GM12878 (cell line): ENCODE data around the gene SSNA1. TPM values are rescaled to one million over a fixed set of nuclear protein-coding genes. Genes with fewer than 3 reads are reported as not detected.

Experiments used
- ATAC-seq: fragments of 200-7000 bp; cut with Tn5 transposase; 3 replicates; pipeline ENCODE4 v1.9.1; 2020; ENCODE audit warnings: mild to moderate bottlenecking, moderate library complexity
- BruUV-seq: library from RNA; stranded (reverse); fragments of 400-500 nt; replicated peaks from 2 replicates; lab custom pipeline; 2021; lab: Mats Ljungman, UMichigan
- CTCF ChIA-PET: fragments of 300-600 bp; sonication (Branson Sonifier 250); formaldehyde crosslinking; extraction: SDS; loops from one replicate; lab custom pipeline; 2021; ENCODE audit warnings: inconsistent platforms; lab: Yijun Ruan, JAX
- POLR2A ChIA-PET: fragments of 350-600 bp; formaldehyde crosslinking; extraction: SDS; loops from one replicate; lab custom pipeline; 2021; ENCODE audit warnings: inconsistent platforms; lab: Charles Lee
- RAD21 ChIA-PET: fragments of 300-600 bp; sonication (Branson Sonifier 250); formaldehyde crosslinking; loops from one replicate; lab custom pipeline; 2023; ENCODE audit warnings: antibody characterized with exemption; ENCODE audit not compliant: unreplicated experiment; lab: Charles Lee
- SMC1A ChIA-PET: fragments of 300-600 bp; sonication (Branson Sonifier 250); formaldehyde crosslinking; loops from one replicate; lab custom pipeline; 2023; ENCODE audit not compliant: unreplicated experiment, uncharacterized antibody; lab: Charles Lee
- DNase-seq: peaks from one replicate; pipeline ENCODE4 v3.0.0-alpha.2; 2011; ENCODE audit warnings: low read depth, low spot score
- FAIRE-seq: peaks from 3 replicates; lab custom pipeline; 2011; peaks lifted over from hg19 to GRCh38; lab: Jason Lieb, UNC
- H2AFZ ChIP-seq: 2 replicates; pipeline ENCODE4 v1.6.0; 2011; ENCODE audit warnings: low read depth, low read length, control low read depth; ENCODE audit not compliant: control insufficient read depth
- H3K27ac ChIP-seq: 2 replicates; pipeline ENCODE4 v1.5.1; 2011; ENCODE audit warnings: control low read depth; ENCODE audit not compliant: control insufficient read depth, insufficient read depth
- H3K27me3 ChIP-seq, 2 experiments: replicated peaks in 1 of 2; 2 replicates each; pipeline versions ENCODE4 v1.6.0 to v1.6.1; 2011; ENCODE audit warnings: low read length in 1 of 2; ENCODE audit not compliant: control insufficient read depth in 2 of 2, insufficient read depth in 2 of 2
- H3K36me3 ChIP-seq, 2 experiments: 2 replicates each; pipeline ENCODE4 v1.5.1; 2011; ENCODE audit warnings: low read length in 1 of 2; ENCODE audit not compliant: control insufficient read depth in 2 of 2, insufficient read depth in 2 of 2
- H3K4me1 ChIP-seq: 2 replicates; pipeline ENCODE4 v1.6.1; 2011; ENCODE audit warnings: mild to moderate bottlenecking, low read length, moderate library complexity, mixed read lengths; ENCODE audit not compliant: control insufficient read depth, insufficient read depth
- H3K4me2 ChIP-seq: 2 replicates; pipeline ENCODE4 v1.6.0; 2011; ENCODE audit warnings: control low read depth; ENCODE audit not compliant: control insufficient read depth, insufficient read depth
- H3K4me3 ChIP-seq: fragments of 200-600 bp; sonication (generic); 2 replicates; pipeline ENCODE4 v1.5.1; 2016
- H3K79me2 ChIP-seq: 2 replicates; pipeline ENCODE4 v1.6.0; 2011; ENCODE audit warnings: low read length; ENCODE audit not compliant: control insufficient read depth, insufficient read depth
- H3K9ac ChIP-seq: 2 replicates; pipeline ENCODE4 v1.8.0; 2011; ENCODE audit warnings: low read length, control low read depth, mixed read lengths; ENCODE audit not compliant: control insufficient read depth, insufficient read depth
- H3K9me3 ChIP-seq: replicated peaks from 3 replicates; pipeline ENCODE4 v1.5.1; 2011; ENCODE audit warnings: mild to moderate bottlenecking, low read length; ENCODE audit not compliant: control insufficient read depth, insufficient read depth
- H4K20me1 ChIP-seq: 2 replicates; pipeline ENCODE4 v1.6.0; 2011; ENCODE audit not compliant: control insufficient read depth, insufficient read depth
- BMI1 ChIP-seq: fragments of 450-650 bp; IDR thresholded peaks from 2 replicates; pipeline ENCODE4 v1.6.1; 2016; ENCODE audit warnings: mild to moderate bottlenecking, moderate library complexity, borderline replicate concordance
- MEF2B ChIP-seq: fragments of 450-650 bp; IDR thresholded peaks from 2 replicates; pipeline ENCODE4 v1.6.1; 2018; ENCODE audit warnings: mild to moderate bottlenecking, moderate library complexity; ENCODE audit not compliant: partially characterized antibody, poor library complexity, severe bottlenecking
- SMARCA5 ChIP-seq: fragments of 450-650 bp; IDR thresholded peaks from 2 replicates; pipeline ENCODE4 v1.6.1; 2017; ENCODE audit warnings: mild to moderate bottlenecking
- WGBS: methylation state at CpG from one replicate; pipeline ENCODE4 v1.1.6; 2016; ENCODE audit warnings: low lambda C conversion rate; ENCODE audit not compliant: insufficient replicate concordance, insufficient coverage; ENCODE audit errors: missing lambda C conversion rate; 5-methylcytosine and 5-hydroxymethylcytosine counted together
- in situ Hi-C: fragments of 300-500 bp; cut with MboI; formaldehyde crosslinking; loops from 9 replicates; pipeline ENCODE4 v1.14.3; 2018; ENCODE audit warnings: mixed read lengths
- intact Hi-C: fragments of 100-400 bp; cut with micrococcal nuclease; formaldehyde crosslinking; loops from one replicate; pipeline ENCODE4 v1.14.2; 2022; ENCODE audit not compliant: unreplicated experiment
- polyA plus RNA-seq, 11 experiments: library from polyadenylated mRNA; depleted of rRNA in 4 of 11; unstranded in 6 of 11; stranded (reverse) in 5 of 11; fragments of >200 nt; fragmentation: Nextera tagmentation in 4 of 11; fragmentation: Illumina TruSeq in 1 of 11; extraction: Ambion mirVana in 4 of 11; extraction: Trizol in 1 of 11; gene quantifications; 1 replicate in 1 of 11; 2 replicates in 10 of 11; pipeline versions ENCODE4 v1.2.1 to v1.2.3, GENCODE V29; 2011 to 2016; ENCODE audit warnings: inconsistent platforms in 2 of 11, missing spikeins in 2 of 11, low read depth in 1 of 11
- total RNA-seq, 4 experiments: library from RNA; depleted of rRNA in 3 of 4; stranded (reverse); fragments of >200 nt in 3 of 4; fragmentation: Illumina TruSeq in 1 of 4; extraction: Trizol in 1 of 4; gene quantifications; 2 replicates each; pipeline versions ENCODE4 v1.2.1 to v1.2.3, GENCODE V29; 2013 to 2021

The SSNA1 gene
- total and polyA plus RNA-seq, 10 of the 15 experiments (the other 5 are each of a cell fraction or from before 2014, with no cell fraction given): 0.63 to 139 (median 78.0) TPM

- H3K4me3 ChIP-seq: no peak overlapping the region
- peaks cover 0 to 8% of the 10 kb centered on the region in 2 experiments; a peak in 3 of 4 replicates for H3K27me3 ChIP-seq
- intact Hi-C loops (no loop called here), in situ Hi-C loops (no loop called here)
- H2AFZ ChIP-seq: no peak overlapping the region
- TF ChIP-seq MEF2B (peak; percentile 86), SMARCA5 (no peak), BMI1 (no peak)
- no peak for FAIRE-seq
- H3K27ac ChIP-seq: no peak overlapping the region
- no peak overlapping the region for H3K9ac ChIP-seq
- ChIA-PET RAD21 (interaction anchor here (3.0 kb wide), 1 partner anchor 21 kb away, joined by 14 read pairs; no protein-coding TSS in a partner anchor), CTCF (interaction anchor here (1.4 kb wide), 1 partner anchor 125 kb away, joined by 4 read pairs; no protein-coding TSS in a partner anchor), POLR2A (interaction anchor here (0.5 to 4.4 kb wide), 11 partner anchors 13 to 86 kb away, joined by 3 to 37 read pairs (median 5); partner anchors contain the start of genes SSNA1 and TPRN), SMC1A (interaction anchor here (0.6 to 2.7 kb wide), 2 partner anchors 21 to 54 kb away, joined by 3 to 8 read pairs; no protein-coding TSS in a partner anchor)
- H3K36me3 ChIP-seq: no peaks in the 10 kb centered on the region
- no peak for ATAC-seq
- H3K79me2 ChIP-seq: no peaks in the 10 kb centered on the region
- no peak overlapping the region for H3K4me2 ChIP-seq
- H3K4me1 ChIP-seq: peaks cover 8% of the 10 kb centered on the region; the same call in 1 of the 2 replicates
- no peak for DNase-seq
- H3K9me3 ChIP-seq: no peaks in the 10 kb centered on the region
- no peaks in the 10 kb centered on the region for H4K20me1 ChIP-seq
- 46% methylated on average over 22 of the region's 22 CpGs for WGBS
- no TSS peak for BruUV-seq
Observed at GRCh38 chr9:137171149-137171900, 17.2 kb upstream of the SSNA1 start.
